DLD1 (cell line): ENCODE results near the gene PLEKHA3.

Experiments
- in situ Hi-C: cut with HindIII; loops from 2 replicates; pipeline ENCODE4 v1.10.0; 2017; ENCODE audit warnings: low sequenced_read_pairs

PLEKHA3 gene

DNA sequence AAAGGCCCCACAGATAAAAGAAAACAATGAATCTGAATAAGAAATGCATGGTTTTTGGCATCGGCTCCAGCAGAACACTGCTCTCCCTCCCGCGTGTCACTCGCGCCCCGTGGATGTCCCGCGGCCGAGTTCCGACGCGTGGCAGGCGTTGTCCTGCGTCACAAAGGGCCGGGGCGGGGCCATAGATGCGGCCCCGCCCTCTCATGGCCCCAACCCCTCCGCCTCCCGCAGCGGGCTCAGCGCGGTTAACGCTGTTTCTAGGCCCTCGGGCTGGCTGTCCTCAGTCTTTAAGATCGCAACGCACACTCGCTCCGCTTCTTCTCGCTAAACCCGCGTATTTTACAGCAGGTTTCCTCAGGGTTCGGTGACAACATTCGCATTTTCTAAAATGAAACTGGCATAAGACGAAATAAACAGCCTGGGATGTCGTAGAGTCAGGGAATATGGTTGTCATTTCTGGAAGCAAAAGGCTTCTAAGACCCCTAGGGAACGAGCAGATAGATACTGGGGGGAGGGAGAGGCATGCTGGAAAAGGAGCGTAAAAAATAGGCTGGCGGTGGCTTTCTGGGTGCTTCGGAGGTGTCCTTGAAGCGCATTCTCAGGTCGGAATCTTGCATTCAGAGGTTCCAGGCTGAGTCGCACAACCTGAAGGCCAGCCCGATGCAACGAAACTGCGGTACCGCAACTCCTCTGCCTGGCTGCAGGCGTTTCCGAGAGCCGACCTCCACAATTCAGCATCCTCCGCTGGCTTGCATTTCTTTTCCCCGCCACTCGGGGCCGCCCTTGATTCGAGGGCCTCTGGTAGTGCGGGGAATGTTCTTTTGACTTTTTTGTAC, 1.6 kb upstream of the PLEKHA3 start, which contains the start of gene FKBP7:
TSS of gene FKBP7 (minus strand) at position 162 of the 836 bp plus-strand sequence. CDS start at position 61, 101 bp downstream.
- in situ Hi-C loops: no loop called here

DNA sequence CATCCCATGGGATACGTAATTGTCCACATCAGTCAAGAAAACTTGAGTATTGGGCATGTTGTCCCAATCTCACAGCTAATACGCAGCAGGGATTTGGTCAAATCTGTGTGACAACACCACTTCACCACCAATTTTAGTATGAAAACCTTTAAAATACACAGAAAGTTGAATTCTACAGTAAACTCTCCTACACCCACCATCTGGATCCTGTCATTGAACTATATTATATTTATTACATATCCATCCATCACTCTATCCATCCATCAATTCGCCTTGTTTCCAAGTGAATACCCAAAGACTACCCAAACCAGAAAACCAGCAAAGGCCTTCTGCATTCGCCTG, 1.0 kb upstream of the PLEKHA3 start:
- in situ Hi-C loops: no loop called here

DNA sequence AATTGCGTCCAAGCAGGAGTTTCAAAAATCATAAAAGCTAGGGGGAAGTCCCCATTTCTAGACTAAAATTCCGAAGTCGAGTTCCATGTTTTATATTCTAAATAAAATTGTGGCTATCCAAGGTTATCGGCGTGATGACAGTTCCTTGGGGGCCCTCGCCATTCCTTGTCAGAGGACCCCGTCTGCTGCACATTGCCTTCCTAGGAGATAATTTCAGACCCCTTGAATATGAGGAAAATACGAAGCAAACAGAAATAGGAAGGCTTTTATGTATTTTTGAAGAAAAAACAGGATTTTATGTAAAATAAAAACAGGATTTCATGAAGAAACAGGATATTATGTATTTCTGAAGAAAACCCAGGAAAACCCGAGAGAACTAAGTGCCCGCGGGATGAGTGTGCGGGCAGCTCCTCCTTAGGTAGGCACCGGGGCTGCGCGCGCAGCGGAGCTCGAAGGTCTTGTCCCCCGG, 465 bp upstream of the PLEKHA3 start:
- in situ Hi-C loops: no loop called here

DNA sequence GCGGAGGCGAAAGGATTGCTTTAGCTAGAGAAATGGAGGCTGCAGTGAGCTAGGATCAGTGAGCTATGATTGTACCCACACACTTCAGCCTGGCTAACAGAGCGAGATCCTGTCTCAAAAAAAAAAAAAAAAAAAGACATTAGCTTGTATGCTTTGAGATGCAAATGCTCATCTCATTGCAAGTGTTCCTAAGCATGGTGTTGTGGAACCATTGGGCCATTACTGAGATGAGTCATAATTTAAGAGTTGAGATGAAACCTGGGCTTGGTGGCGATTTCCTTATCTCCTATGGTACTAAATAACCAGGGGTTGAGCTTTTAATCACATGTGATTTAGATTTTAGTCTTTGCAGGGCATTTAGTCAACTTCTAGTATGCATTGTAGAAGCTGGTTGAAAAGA, 2.2 kb downstream of the PLEKHA3 start:
- in situ Hi-C loops: no loop called here

DNA sequence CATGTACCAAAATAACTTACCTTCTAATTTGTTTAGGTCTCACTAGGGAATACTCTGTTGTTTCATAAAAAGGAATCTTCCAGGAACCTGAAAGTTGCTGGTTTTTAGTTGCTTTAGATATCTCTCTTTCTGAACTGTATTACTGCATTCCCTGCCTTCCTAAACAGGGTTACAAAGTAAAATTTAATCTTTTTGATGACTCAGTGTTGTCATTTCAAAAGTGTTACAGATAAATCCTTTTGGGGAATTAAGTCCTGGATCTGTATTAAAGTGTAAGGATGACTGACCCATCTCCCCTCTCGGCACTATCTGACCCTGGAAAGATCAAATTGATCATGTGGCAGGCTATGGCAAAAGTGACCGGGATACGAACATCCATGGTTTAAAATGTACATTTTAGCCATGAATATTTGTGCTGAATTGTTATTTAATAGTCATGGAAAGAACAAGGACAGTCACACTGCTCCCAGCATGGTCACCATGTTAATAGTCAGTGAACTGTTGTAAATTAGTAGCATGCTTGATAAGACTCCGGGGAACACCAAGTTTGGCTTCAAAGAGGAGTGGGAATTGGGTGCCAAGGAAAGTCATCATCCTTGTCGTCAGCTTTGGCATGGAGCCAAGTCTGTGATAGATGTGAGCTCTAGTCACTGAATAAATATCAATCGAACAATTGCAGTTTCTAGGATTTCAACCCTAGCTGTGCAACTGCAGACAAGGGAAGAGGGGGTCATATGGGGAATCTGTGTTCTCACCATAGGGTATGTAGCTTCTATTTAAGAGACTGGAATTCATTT, 4.2 kb downstream of the PLEKHA3 start:
- in situ Hi-C loops: no loop called here

DNA sequence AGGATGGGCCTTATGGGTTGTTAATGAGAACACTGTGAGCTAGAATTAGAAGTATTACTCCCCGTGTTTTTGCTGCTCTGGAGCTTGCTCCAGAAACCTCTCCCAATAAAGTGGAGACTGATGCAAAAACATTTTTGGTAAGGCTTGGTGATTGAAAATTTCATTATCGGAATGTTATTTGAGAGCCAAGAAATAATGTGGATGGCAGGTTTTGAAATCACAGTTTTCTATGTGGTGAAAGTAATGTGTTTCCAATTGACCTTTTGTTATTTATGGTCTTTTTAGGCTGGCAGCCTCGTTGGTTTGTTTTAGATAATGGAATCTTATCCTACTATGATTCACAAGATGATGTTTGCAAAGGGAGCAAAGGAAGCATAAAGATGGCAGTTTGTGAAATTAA, 5.1 kb downstream of the PLEKHA3 start:
- in situ Hi-C loops: no loop called here

DNA sequence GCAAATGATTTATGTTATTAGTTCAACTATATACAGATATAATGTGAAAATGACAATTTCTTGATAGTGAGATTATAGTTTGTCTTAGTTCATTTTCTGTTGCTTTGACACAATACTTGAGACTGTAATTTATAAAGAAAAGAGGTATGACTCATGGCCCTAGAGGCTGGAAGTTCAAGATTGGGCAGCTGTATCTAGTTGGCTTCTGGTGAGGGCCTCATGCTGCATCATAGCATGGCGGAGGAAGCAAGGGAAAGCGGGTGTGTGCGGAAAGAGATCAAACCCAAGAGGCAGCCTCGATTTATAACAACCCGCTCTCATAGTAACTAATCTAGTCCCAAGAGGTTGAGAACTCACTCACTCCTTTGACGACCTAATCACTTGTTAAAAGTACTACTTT, 11.4 kb downstream of the PLEKHA3 start:
- in situ Hi-C loops: no loop called here

DNA sequence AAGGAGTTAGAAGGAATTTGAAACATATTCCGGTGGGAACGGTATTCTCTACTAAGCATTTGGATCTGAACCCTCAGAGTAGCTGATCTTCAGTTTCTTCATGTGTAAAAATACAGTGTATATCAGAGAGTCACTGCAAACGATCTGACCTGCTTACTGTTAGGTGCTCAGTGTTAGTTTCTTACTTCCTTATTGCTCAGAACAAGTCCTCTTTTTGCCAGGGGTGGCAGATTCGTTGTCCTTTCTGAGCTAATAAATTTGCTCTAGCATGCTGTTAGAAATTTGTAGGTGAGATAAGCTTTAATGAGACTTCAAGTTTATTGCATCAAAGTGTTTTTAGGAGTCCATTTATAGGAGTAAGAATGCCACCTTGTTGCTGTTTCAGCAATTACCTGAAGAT, 15.8 kb downstream of the PLEKHA3 start:
- in situ Hi-C loops: no loop called here

DNA sequence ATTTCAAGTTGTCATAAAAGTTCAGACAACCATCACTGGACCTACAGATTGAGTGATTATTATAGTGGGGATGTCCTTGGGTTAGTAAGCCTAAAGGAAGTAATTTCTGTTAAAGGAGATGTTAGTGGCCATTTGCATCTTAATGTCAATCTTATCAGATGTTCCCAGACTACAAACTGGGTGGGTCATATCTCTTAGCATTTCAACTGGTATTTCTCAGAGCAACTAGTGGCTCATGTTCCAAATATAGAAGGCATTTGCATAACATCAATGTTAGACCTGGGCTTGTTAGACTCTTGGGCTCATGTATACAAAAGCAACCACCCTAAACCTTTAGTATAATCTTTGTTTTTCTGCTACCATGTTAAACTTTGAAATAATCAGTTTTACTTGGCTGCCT, 17.9 kb downstream of the PLEKHA3 start:
- in situ Hi-C loops: no loop called here

DNA sequence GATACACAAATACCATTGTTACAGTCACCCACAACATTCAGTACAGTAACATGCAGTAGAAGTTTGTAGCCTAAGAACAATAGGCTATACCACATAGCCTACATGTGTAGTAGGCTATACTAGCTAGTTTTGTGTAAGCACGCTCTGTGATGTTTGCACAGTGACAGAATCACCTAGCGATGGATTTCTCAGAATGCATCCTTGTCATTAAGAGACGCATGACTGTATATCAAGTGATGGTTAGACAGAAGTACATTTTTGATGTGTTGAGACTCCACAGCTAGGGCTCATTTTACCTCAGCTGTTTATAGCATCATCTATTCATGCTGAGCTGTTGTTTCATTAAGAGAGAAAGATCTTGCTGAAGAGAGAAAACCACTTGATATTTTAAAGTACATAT, 19.4 kb downstream of the PLEKHA3 start:
- in situ Hi-C loops: no loop called here

DNA sequence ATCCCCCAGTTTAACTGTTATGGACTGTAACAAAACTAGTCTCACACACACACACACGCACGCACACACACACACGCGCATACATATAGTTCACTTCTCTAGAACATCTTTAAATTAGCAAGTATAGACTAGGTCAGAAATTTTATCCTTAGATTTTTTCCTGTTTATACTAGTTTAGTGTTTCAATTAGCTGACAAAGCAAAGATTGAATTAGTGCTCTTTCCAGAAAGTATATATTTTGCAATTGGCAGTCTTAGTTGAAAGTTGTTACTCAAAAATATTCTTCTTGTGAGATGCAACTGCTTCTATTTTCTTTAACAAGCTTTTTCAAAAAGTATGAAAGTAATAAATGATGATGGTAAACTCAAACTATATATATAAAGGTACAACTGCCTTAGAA, 22.5 kb downstream of the PLEKHA3 start:
- in situ Hi-C loops: no loop called here

DNA sequence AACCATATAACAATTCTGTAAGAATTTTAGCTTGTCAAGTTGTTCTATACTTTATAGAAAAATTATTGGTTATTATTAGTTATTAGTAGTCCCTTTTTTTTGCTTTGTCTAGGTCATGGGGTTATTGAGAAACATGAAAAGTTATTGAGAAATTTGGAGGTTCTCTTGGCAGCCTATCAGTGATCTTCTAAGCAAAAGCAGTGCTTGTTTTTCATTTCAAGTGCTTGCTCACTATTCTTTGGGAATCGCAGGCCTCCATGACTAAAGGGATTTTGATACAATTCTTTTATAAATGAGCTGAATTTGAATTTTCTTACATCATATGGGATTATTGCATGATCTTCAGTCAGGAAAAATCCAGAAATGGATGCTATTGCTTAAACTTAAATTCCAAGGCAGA, 25.8 kb downstream of the PLEKHA3 start:
- in situ Hi-C loops: no loop called here

DNA sequence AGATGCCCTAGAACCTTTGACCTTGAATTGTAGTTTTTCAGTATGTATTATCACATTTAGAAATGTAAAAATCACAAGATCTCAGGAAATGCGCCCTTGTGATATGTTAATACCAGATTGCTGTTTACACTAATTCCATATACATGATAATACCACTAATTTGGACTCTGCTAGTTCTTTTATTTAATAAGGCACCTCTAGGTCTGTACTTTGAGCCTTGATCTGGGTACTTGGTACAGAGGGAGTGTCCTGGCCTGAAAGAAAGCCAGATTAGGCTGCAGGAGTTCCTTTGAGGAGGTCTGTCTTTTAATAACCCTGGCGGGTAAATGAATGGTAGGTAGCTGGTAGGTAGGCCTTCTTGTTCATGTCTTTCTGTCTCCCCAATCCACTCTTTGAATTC, 26.3 kb downstream of the PLEKHA3 start:
- in situ Hi-C loops: no loop called here

DNA sequence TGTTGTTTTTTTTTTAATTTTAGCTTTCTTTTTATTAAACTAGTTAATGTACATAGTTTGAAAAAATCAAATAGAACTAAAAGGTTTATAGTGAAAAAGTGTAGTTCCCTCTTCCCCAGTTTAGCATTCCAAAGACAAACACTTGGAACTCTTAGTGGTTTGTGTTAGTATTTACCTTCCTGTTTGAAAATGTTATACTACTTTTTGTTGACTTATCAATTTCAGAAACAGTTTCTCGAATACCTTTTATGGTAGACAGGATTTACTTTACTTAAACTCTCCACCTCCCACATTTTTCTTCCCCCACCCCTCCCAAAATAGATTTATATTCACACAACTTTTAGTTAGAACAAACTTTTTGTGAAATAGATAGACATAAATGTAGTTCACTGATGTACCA, 26.7 kb downstream of the PLEKHA3 start:
- in situ Hi-C loops: no loop called here

DNA sequence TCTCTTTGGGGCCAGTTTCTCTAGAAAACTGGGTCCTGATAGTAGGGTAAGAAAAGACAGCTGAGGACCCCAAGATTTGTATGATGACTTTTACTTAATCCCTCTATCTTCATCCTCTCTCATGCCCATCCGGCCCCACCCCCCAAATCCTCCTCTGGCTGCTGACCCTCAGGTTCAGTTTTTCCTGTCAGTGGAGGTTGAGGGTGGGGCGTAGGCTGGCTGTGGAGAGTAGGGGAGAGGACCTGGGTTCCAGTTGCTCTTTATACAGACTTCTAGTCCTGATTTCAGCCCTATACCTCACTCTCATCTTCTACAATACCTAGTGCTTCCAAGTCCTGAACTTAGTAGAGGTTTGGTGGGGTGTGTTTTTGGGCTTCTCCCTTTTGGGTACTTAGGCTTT, 28.4 kb downstream of the PLEKHA3 start:
- in situ Hi-C loops: no loop called here

DNA sequence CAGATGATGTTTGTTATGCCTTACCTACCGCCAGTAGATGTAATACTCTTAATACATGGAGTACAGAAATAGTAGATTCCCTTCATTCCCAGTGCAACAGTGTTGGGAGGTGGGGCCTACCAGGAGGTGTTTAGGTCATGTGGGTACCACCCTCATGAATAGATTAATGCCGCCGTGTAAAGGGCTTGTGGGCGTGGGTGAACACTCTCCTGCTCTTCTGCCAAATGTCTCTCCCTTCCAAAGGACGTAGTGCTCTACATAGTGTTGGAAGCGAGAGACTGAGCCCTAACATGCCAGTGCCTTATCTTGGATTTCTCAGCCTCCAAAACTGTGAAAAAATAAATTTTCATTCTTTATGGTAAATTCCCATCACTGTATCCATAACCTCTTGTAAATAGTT, 30.1 kb downstream of the PLEKHA3 start:
- in situ Hi-C loops: no loop called here

DNA sequence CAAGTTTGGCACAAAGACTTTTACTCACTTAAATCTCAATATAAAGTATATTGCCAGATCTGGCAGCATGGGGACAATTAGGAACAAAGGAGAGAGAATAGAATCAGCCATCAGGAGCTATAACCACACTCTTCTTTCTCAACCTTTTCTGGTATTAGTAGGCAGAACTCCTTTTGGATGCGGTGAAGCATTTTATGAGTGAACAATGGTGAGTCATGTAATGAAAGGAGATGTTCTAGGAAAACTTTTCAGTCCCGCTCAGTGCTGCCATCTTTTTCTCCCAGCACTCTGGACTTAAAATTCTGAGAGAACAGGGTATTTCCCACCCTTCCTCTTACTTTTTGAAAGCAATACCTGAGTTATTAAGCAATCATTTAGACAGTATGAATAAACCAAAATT, 32.2 kb downstream of the PLEKHA3 start:
- in situ Hi-C loops: no loop called here

DNA sequence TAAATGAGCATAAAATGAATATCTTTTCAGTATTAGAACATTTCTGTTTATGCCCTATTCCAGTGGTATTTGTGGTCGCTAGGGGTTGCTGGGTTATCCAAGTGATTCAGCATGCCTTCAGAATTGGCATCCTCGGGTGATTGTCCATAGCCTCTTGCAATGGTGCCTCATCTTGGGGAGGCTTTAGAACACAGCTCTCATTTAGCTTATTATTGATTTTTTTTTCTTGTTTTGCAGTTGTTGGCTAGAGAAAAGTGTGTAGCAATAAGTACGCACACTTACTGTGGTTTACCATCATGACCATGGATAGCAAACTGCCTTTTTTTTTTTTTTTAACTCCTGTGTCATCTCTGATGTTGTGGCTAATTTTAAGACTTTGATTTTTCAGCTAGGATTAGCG, 33.6 kb downstream of the PLEKHA3 start:
- in situ Hi-C loops: no loop called here

DNA sequence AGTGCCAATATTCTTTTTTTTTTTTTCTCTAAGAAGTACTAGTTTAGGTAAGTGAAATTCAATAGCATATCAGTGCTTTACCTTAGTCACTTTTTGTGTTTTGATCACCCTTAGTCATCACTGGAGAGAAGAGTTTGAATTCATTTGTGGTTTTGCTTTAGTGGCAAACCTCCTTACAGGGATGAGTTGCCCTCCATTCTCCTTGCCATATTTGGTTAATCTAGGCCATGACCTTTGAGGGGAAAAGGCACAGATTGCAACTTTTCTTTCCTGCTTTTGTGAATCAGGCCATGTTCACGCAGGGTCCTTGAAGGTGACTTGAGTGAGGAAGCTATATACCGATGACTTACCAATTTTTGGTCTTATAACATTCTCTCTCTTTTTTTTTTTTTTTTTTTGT, 34.4 kb downstream of the PLEKHA3 start:
- in situ Hi-C loops: no loop called here

DNA sequence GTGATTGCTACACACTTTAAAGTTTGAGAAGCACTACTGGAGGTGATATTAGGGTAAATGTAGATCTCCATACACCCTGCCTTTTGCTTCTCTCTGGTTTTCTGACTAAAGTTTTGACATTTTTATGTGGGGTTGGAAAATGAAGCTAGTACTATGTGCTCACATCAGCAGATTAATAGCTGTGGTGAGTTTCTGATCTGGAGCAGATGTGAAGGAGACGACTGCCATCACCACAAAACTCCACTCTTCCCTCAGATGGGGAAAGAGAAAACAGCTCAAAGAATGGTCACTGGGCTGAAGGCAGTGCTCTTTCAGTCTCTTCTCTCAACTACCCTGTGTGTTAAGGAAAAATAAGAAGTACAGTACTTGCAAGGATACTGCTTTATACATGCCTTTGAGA, 37.2 kb downstream of the PLEKHA3 start:
- in situ Hi-C loops: no loop called here

DNA sequence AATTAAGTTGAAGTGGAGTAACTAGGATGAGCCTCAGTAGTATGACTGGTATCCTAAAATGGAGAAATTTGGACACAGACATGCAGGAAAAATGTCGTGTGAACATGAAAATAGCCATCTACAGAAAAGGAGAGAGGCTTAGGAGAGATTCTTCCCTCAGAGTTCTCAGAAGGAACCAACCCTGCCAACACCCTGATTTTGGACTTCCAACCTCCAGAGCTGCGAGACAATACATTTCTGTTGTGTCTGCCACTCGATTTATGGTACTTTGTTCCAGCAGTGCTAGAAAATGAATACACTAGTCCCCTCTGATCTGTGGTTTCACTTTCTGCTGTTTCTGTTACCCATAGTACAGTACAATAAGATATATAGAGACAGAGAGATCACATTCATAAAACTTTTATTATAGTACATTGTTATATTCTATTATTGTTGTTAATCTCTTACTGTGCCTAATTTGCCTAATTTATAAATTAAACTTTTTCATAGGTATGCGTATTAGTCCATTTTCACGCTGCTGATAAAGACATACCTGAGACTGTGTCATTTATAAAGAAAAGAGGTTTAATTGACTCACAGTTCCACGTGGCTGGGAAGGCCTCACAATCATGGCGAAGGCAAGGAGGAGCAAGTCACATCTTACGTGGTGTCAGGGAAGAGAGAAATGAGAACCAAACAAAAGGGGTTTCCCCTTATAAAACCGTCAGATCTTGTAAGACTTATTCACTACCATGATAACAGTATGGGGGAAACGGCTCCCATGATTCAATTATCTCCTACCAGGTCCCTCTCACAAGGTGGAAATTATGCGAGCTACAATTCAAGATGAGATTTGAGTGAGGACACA, 41.3 kb downstream of the PLEKHA3 start:
- in situ Hi-C loops: no loop called here
